Breast epithelium (tissue), 4 donors: ENCODE measurements around the gene FARP2. TPM values are rescaled to one million over a fixed set of nuclear protein-coding genes. Genes with fewer than 3 reads are reported as not detected.
A peak's percentile ranks its signal among the peaks of the same experiment; 100 is the strongest.

Source experiments
- DNase-seq, 2 donors: peaks; one replicate each; pipeline ENCODE4 v3.0.0-alpha.2; 2019; ENCODE audit warnings: low spot score in 2 of 2
- H3K27ac ChIP-seq, 2 donors: fragments of 200-600 bp; sonication (generic) in 1 of 2; one replicate each; pipeline ENCODE4 v1.5.1; 2016 to 2019; ENCODE audit warnings: mild to moderate bottlenecking in 1 of 2
- H3K27me3 ChIP-seq, 2 donors: fragments of 200-600 bp; sonication (generic) in 1 of 2; one replicate each; pipeline versions ENCODE4 v1.5.1 to v1.6.0; 2017 to 2019; ENCODE audit warnings: control low read depth in 1 of 2, mild to moderate bottlenecking in 1 of 2
- H3K36me3 ChIP-seq: fragments of 200-600 bp; one replicate; pipeline ENCODE4 v1.5.1; 2019
- H3K4me1 ChIP-seq, 2 donors: fragments of 200-600 bp; sonication (generic); one replicate each; pipeline ENCODE4 v1.5.1; 2016 to 2019; ENCODE audit warnings: control low read depth in 1 of 2
- H3K4me3 ChIP-seq, 3 donors: fragments of 200-600 bp; sonication (generic); 1 replicate in 2 of 3; 2 replicates in 1 of 3; pipeline ENCODE4 v1.5.1; 2016 to 2019; ENCODE audit warnings: mild to moderate bottlenecking in 3 of 3, moderate library complexity in 2 of 3
- H3K9me3 ChIP-seq, 2 donors: fragments of 200-600 bp; sonication (generic) in 1 of 2; one replicate each; pipeline ENCODE4 v1.5.1; 2016 to 2019; ENCODE audit warnings: control low read depth in 1 of 2
- POLR2A ChIP-seq: fragments of 450-650 bp; IDR thresholded peaks from one replicate; pipeline ENCODE4 v1.6.1; 2016; ENCODE audit warnings: antibody characterized with exemption, mild to moderate bottlenecking, moderate library complexity
- POLR2AphosphoS5 ChIP-seq, 3 donors: sonication (generic); formaldehyde crosslinking; IDR thresholded peaks; one replicate each; pipeline ENCODE4 v1.6.1; 2017; ENCODE audit warnings: antibody characterized with exemption in 3 of 3
- intact Hi-C: fragments of 100-400 bp; cut with DNase I; formaldehyde crosslinking; loops from one replicate; pipeline ENCODE4 v1.15.1; 2023; ENCODE audit warnings: low total_unique reads
- total RNA-seq, 3 donors: library from RNA; depleted of rRNA; stranded (reverse); fragments of >200 nt; gene quantifications; one replicate each; pipeline ENCODE4 v1.1.0, GENCODE V29; 2016
- TF ChIP-seq, protein P1 (sequence below), 3 donors: fragments of 450-650 bp; IDR thresholded peaks; one replicate each; pipeline ENCODE4 v1.5.1; 2016 to 2017; ENCODE audit warnings: antibody characterized with exemption in 3 of 3, mild to moderate bottlenecking in 3 of 3, moderate library complexity in 3 of 3

Gene FARP2
- total RNA-seq, 3 donors from 2014 or later, result 34.4 to 43.3 (median 40.3) TPM

- Histone ChIP-seq H3K4me1 (no peaks in the 10 kb centered on the region), H3K4me3 (no peak overlapping the region), H3K27ac (no peak overlapping the region), H3K36me3 (no peaks in the 10 kb centered on the region), H3K9me3 (no peaks in the 10 kb centered on the region), H3K27me3 (no peaks in the 10 kb centered on the region)
- DNase-seq, result no peak
- TF ChIP-seq, protein P1, sequence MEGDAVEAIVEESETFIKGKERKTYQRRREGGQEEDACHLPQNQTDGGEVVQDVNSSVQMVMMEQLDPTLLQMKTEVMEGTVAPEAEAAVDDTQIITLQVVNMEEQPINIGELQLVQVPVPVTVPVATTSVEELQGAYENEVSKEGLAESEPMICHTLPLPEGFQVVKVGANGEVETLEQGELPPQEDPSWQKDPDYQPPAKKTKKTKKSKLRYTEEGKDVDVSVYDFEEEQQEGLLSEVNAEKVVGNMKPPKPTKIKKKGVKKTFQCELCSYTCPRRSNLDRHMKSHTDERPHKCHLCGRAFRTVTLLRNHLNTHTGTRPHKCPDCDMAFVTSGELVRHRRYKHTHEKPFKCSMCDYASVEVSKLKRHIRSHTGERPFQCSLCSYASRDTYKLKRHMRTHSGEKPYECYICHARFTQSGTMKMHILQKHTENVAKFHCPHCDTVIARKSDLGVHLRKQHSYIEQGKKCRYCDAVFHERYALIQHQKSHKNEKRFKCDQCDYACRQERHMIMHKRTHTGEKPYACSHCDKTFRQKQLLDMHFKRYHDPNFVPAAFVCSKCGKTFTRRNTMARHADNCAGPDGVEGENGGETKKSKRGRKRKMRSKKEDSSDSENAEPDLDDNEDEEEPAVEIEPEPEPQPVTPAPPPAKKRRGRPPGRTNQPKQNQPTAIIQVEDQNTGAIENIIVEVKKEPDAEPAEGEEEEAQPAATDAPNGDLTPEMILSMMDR (IDR thresholded peaks at IDR 0.05), result no peak
- TF ChIP-seq POLR2A (no peak), POLR2AphosphoS5 (IDR thresholded peaks at IDR 0.05) (no peak)
- intact Hi-C loops, result no loop called here
These were observed 3.9 kb upstream of the FARP2 start for GRCh38 chr2:241352227-241352626.

GRCh38 chr2:241354668-241355658 is 1.1 kb upstream of the FARP2 start:
- Histone ChIP-seq H3K4me1 (no peaks in the 10 kb centered on the region), H3K27ac (peak overlapping the region; percentile 75 to 83), H3K4me3 (peak overlapping the region in 2 of 3 donors; percentile 35 to 57), H3K36me3 (no peaks in the 10 kb centered on the region), H3K9me3 (no peaks in the 10 kb centered on the region), H3K27me3 (no peaks in the 10 kb centered on the region)
- TF ChIP-seq POLR2A, result no peak
- TF ChIP-seq, protein P1 (IDR thresholded peaks at IDR 0.05), result no peak
- TF ChIP-seq POLR2AphosphoS5 (IDR thresholded peaks at IDR 0.05), result peak in 1 of 3 donors; percentile 18
- DNase-seq, result peak; percentile 85 to 87
- intact Hi-C loops, result no loop called here

GRCh38 chr2:241356871-241357260 is 781 bp downstream of the FARP2 start:
- Histone ChIP-seq H3K4me1 (no peaks in the 10 kb centered on the region), H3K27ac (peak overlapping the region; percentile 92 to 95), H3K4me3 (peak overlapping the region; percentile 67 to 97 (median 89)), H3K36me3 (no peaks in the 10 kb centered on the region), H3K27me3 (no peaks in the 10 kb centered on the region), H3K9me3 (no peaks in the 10 kb centered on the region)
- no peak for TF ChIP-seq POLR2AphosphoS5 (IDR thresholded peaks at IDR 0.05)
- TF ChIP-seq POLR2A, result no peak
- TF ChIP-seq, protein P1 (IDR thresholded peaks at IDR 0.05), result no peak
- intact Hi-C loops, result no loop called here
- no peak for DNase-seq

- TF ChIP-seq POLR2AphosphoS5 (IDR thresholded peaks at IDR 0.05) (no peak), POLR2A (no peak)
- TF ChIP-seq, protein P1 (IDR thresholded peaks at IDR 0.05), result no peak
- Histone ChIP-seq H3K4me3 (peak overlapping the region in 1 of 3 donors; percentile 97), H3K4me1 (no peaks in the 10 kb centered on the region), H3K9me3 (no peaks in the 10 kb centered on the region), H3K36me3 (no peaks in the 10 kb centered on the region), H3K27me3 (no peaks in the 10 kb centered on the region), H3K27ac (no peak overlapping the region)
- no peak for DNase-seq
- intact Hi-C loops, result no loop called here
These were observed 1.4 kb downstream of the FARP2 start for GRCh38 chr2:241357531-241357930.

DNA sequence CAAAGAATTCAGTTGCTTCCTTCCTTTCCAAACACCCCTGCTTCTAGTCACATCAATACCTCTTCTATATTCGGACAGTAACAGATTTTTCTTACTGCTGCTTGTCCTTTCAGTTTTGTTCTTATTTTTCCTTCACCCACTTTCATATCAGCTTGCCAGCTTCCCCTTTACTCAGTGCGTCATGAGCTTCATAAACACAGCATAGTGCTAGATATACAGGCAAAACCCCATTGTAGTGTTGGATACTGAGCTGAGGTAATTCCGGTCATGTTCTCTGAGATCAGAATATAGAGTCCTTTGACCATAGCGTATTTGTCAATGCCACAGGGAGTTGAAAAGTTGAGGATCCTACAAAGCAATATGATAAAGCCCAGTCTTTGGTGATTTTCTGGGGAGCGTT is 2.4 kb downstream of the FARP2 start:
- Histone ChIP-seq H3K27ac (no peak overlapping the region), H3K9me3 (no peaks in the 10 kb centered on the region), H3K36me3 (no peaks in the 10 kb centered on the region), H3K4me3 (no peak overlapping the region), H3K27me3 (no peaks in the 10 kb centered on the region), H3K4me1 (no peaks in the 10 kb centered on the region)
- intact Hi-C loops, result no loop called here
- TF ChIP-seq, protein P1 (IDR thresholded peaks at IDR 0.05), result no peak
- TF ChIP-seq POLR2AphosphoS5 (IDR thresholded peaks at IDR 0.05) (no peak), POLR2A (no peak)
- no peak for DNase-seq
